ENCODE results near the gene SMIM1. TPM values are rescaled to one million over a fixed set of nuclear protein-coding genes. Genes with fewer than 3 reads are reported as not detected.

SMIM1 gene
- total RNA-seq, 3 donors from 2014 or later (not counting 1 experiment from before 2014, with no cell fraction given): 0.78 to 2.6 (median 1.6) TPM

GRCh38 chr1:3774276-3774945 lies 1.9 kb downstream of the SMIM1 start:
- Mint-ChIP-seq H3K27me3 (ENCODE audit: low read depth in 2 of 2) (no peaks in the 10 kb centered on the region), H3K9me3 (no peaks in the 10 kb centered on the region), H3K27ac (no peak overlapping the region), H3K36me3 (no peaks in the 10 kb centered on the region), H3K4me3 (no peak overlapping the region), H3K4me1 (peaks cover 0 to 16% of the 10 kb centered on the region in 2 donors)
- Histone ChIP-seq H3K9me3 (ENCODE audit: control insufficient read depth, insufficient read depth, low read length) (no peaks in the 10 kb centered on the region), H3K27me3 (ENCODE audit: control insufficient read depth, insufficient read depth, low read length) (no peaks in the 10 kb centered on the region), H3K27ac (ENCODE audit: low read length) (no peak overlapping the region), H3K36me3 (ENCODE audit: control insufficient read depth, insufficient read depth, low read length) (peaks cover 5% of the 10 kb centered on the region), H3K4me1 (ENCODE audit: control insufficient read depth, insufficient read depth, low read length) (peaks cover 31% of the 10 kb centered on the region), H3K4me3 (ENCODE audit: low read length) (no peak overlapping the region)
- intact Hi-C loops (cut with micrococcal nuclease): loop anchor here (5.0 kb wide), 1 partner anchor 128 kb away; the partner anchor contains the start of gene C1orf174
- DNase-seq (no peak), ATAC-seq (no peak)
- TF ChIP-seq CTCF (IDR thresholded peaks at IDR 0.05): no peak
- 87% methylated on average over 16 of the region's 19 CpGs for WGBS (ENCODE audit: insufficient coverage)

- intact Hi-C loops (cut with micrococcal nuclease): loop anchor here (5.0 kb wide), 1 partner anchor 127 kb away; the partner anchor contains the start of gene C1orf174
- no peak for DNase-seq
Observed at GRCh38 chr1:3774946-3775489, 2.5 kb downstream of the SMIM1 start.

GRCh38 chr1:3775490-3776230 lies 3.1 kb downstream of the SMIM1 start:
- Mint-ChIP-seq H3K27me3 (ENCODE audit: low read depth in 2 of 2) (no peaks in the 10 kb centered on the region), H3K9me3 (no peaks in the 10 kb centered on the region), H3K36me3 (peaks cover 7% of the 10 kb centered on the region), H3K4me1 (peaks cover 0 to 14% of the 10 kb centered on the region in 2 donors), H3K4me3 (no peak overlapping the region), H3K27ac (peak overlapping the region in 1 of 2 donors; percentile 27)
- DNase-seq: peak in 1 of 2 donors; percentile 78
- no peaks in the 10 kb centered on the region for H3K9me3 ChIP-seq (ENCODE audit: control insufficient read depth, insufficient read depth, low read length)
- H3K4me1 ChIP-seq (ENCODE audit: control insufficient read depth, insufficient read depth, low read length): peaks cover 31% of the 10 kb centered on the region
- H3K27ac ChIP-seq (ENCODE audit: low read length): no peak overlapping the region
- no peak overlapping the region for H3K4me3 ChIP-seq (ENCODE audit: low read length)
- TF ChIP-seq CTCF (IDR thresholded peaks at IDR 0.05): no peak
- H3K27me3 ChIP-seq (ENCODE audit: control insufficient read depth, insufficient read depth, low read length): no peaks in the 10 kb centered on the region
- H3K36me3 ChIP-seq (ENCODE audit: control insufficient read depth, insufficient read depth, low read length): peaks cover 17% of the 10 kb centered on the region
- intact Hi-C loops (cut with micrococcal nuclease): no loop called here
- WGBS (ENCODE audit: insufficient coverage): 31% methylated on average over 27 of the region's 27 CpGs
- ATAC-seq: no peak

More at GRCh38 chr1:3774946-3775489, 2.5 kb downstream of the SMIM1 start:
- Histone ChIP-seq H3K4me3 (ENCODE audit: low read length) (no peak overlapping the region), H3K27ac (ENCODE audit: low read length) (no peak overlapping the region), H3K36me3 (ENCODE audit: control insufficient read depth, insufficient read depth, low read length) (peaks cover 10% of the 10 kb centered on the region), H3K4me1 (ENCODE audit: control insufficient read depth, insufficient read depth, low read length) (peaks cover 31% of the 10 kb centered on the region), H3K27me3 (ENCODE audit: control insufficient read depth, insufficient read depth, low read length) (no peaks in the 10 kb centered on the region), H3K9me3 (ENCODE audit: control insufficient read depth, insufficient read depth, low read length) (no peaks in the 10 kb centered on the region)
- ATAC-seq: no peak
- Mint-ChIP-seq H3K4me3 (no peak overlapping the region), H3K9me3 (no peaks in the 10 kb centered on the region), H3K27ac (peak overlapping the region in 1 of 2 donors; percentile 27), H3K27me3 (ENCODE audit: low read depth in 2 of 2) (no peaks in the 10 kb centered on the region), H3K4me1 (peaks cover 0 to 16% of the 10 kb centered on the region in 2 donors), H3K36me3 (peaks cover 3% of the 10 kb centered on the region)
- WGBS (ENCODE audit: insufficient coverage): 57% methylated on average over 17 of the region's 17 CpGs
- TF ChIP-seq CTCF (IDR thresholded peaks at IDR 0.05): no peak

Data from natural killer cell (primary cell).